Measurements from ENCODE around the gene SLF1.
A peak's percentile ranks its signal among the peaks of the same experiment; 100 is the strongest.

SLF1 gene

DNA sequence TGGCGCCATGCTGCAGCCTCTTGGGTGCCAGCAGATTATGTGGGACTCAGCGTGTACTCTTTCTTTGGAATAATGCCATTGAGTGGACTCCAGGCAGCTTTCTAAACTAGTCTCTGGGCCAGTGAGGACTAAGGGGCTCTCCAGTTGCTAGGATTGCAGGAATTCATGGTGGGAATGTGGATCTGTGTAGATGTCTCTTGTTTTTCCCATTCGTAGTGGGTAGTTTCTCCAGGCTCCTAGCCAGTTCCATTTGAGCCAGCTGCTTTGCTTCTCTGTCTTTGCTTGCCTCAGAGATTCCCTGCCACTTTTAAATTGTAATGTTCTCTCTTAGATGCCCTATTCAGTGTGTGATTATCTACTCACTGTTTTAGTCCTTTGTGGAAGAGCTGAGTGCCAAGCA lies 42.6 kb downstream of the SLF1 start:
- no peak for DNase-seq (ENCODE audit: low read depth)

DNA sequence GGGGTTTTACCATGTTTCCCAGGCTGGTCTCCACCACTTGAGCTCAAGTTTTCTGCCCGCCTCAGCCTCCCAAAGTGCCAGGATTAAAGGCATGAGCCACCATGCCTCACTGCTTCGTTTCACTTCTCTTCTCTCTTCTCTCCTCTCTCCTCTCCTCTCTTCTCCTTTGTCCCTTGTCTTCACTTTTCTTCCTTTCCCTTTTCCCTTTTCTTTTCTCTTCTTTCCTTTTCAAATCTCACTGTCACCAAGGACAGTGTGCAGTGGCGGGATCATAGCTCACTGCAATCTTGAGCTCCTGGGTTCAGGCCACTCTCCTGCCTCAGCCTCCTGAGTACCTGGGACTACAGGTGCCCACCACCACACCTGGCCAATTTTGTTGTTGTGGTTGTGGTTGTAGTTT lies 49.5 kb downstream of the SLF1 start:
- DNase-seq (ENCODE audit: low read depth) = no peak

DNA sequence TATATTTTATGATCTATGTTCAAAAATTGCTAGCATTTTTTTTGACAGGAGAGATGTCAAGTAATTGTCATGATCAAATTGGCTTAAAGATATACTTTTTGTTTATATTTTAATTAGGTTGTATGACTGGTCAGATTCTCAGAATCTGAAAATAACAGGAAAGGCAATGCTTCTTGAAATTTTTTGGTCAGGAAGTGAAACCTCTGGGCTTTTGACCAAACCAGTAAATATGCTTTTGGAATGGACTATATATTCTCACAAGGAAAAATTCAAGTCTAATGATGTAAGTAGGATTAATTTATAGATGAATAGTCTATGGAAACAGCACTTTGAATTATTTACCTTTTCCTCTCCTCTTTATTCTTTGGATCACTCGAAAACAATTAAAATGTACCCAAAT lies 52.3 kb downstream of the SLF1 start:
- no peak for DNase-seq (ENCODE audit: low read depth)

GRCh38 chr5:94672746-94673145 lies 54.3 kb downstream of the SLF1 start:
- DNase-seq (ENCODE audit: low read depth) = no peak

GRCh38 chr5:94674490-94675382 lies 56.3 kb downstream of the SLF1 start:
- DNase-seq (ENCODE audit: low read depth) = no peak

- no peak for DNase-seq (ENCODE audit: low read depth)
These were observed 57.6 kb downstream of the SLF1 start for GRCh38 chr5:94675965-94676618.

GRCh38 chr5:94682814-94683520 lies 64.5 kb downstream of the SLF1 start:
- no peak for DNase-seq (ENCODE audit: low read depth)

GRCh38 chr5:94689908-94690307 lies 71.4 kb downstream of the SLF1 start:
- DNase-seq (ENCODE audit: low read depth) = no peak

DNA sequence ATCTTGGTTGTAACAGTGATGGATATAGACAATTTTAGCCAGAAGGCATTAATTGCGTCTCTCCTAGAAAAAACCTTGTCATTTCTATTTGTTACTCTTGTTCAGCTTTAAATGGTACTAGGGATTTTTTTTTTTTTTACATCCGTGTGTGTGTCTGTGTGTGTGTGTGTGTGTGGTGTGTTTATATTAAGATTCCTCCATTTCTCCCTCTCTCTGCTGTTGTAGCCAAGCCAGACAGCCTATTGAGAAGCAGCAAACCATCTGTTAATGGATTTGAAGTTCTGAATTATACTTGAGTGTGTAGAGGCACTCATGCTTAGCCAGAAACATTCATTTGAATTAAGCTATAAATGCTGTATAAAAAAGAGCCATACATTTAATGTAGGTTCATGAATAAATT lies 72.3 kb downstream of the SLF1 start:
- DNase-seq (ENCODE audit: low read depth) = no peak

GRCh38 chr5:94691291-94691690 lies 72.8 kb downstream of the SLF1 start:
- no peak for DNase-seq (ENCODE audit: low read depth)

- DNase-seq (ENCODE audit: low read depth) = peak; percentile 69
These were observed 73.5 kb downstream of the SLF1 start for GRCh38 chr5:94691949-94692348.

DNA sequence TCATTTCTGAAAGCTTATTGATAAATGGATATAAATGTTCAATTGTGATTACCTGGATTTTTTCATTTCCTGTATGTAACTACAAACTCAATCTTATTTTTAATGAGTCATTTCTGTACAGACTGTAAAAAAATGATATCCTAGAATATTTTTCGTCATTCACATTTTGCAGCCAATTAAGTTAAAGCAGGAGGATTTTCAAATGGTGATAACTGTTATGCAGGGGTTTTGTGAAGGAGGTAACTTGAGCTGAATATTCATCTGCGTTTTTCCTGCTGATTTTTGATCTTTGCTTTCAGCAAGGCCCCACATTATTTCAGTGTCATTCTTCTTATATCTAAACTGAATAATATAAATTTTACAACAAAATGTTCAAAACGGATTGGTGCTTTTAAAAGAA lies 74.1 kb downstream of the SLF1 start:
- DNase-seq (ENCODE audit: low read depth) = no peak

DNA sequence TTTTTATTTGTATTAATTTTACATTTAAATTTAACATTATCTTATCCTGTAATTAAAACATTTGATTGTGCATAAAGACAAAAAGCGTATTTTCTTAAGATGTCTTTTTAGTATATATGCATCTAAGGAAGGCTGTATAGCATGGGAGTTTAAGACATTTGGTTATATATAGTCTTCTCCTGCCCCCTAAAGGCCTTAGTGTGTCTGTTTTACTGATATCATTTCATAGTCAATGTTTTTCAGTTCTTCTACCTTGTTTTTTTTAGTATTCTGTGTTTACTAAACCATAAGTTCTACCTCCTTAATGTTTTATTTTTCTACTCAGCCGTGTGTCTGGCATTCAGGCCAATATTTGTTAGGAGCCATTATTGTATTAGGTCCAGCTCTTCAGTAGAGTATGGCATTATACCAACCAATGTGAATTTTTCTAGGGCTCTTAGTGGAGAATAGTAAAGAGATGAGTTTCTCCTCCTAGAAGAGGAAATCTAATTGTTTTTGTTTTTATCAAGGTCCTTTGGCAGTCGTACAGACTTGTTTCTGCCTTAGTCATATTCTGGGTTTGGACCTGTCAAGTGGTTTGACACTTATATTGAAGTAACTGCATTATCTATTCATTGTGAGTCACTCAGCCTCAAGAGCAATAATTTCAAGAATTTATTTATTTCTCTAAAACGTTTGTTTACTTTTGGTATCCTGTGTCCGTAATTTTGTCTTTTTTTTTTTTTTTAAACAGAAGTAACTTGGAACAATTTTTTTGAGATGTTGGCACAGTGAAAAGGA lies 74.8 kb downstream of the SLF1 start:
- peak; percentile 78 for DNase-seq (ENCODE audit: low read depth)

- no peak for DNase-seq (ENCODE audit: low read depth)
These were observed 75.4 kb downstream of the SLF1 start for GRCh38 chr5:94693845-94694370.

- no peak for DNase-seq (ENCODE audit: low read depth)
These were observed 76.2 kb downstream of the SLF1 start for GRCh38 chr5:94694671-94695070.

GRCh38 chr5:94698197-94698596 lies 79.7 kb downstream of the SLF1 start:
- no peak for DNase-seq (ENCODE audit: low read depth)

DNA sequence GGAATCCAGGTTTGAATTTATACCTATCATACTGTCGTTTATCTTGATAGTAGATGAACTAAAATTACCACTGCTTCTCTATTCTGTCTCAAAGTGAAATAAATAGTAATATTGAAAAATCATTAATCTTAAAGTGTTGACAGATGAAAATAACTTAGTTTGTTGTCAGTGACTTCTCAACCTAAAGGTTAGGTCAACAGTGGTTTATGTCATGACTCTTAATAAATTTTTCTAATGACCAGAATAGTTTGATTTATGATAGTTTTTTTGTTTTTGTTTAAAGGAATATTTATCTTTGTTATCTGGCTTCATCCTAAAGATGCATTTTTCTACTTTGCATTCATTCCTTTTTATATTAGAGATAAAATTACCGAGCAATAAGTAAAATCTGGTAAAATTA lies 81.1 kb downstream of the SLF1 start:
- no peak for DNase-seq (ENCODE audit: low read depth)

DNA sequence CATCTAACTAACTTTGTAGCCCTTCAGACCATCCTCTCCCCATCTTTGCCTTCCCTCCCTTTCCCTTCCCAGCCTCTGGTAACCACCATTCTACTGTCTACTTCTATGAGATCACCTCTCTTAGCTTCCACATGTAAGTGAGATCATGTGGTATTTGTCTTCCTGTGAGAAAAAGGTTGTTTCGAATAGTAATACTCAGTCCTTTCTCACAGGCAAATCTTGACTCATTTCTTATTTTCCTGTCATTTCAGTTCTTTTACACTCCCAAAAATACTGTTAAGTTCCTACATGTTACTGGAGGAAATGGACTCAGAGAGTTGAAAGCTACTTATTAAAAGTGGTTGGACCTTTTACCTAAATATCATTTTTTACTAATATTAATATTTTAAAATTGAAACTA lies 82.1 kb downstream of the SLF1 start:
- no peak for DNase-seq (ENCODE audit: low read depth)

GRCh38 chr5:94702729-94703128 lies 84.3 kb downstream of the SLF1 start:
- DNase-seq (ENCODE audit: low read depth) = no peak

- no peak for DNase-seq (ENCODE audit: low read depth)
These were observed 87.0 kb downstream of the SLF1 start for GRCh38 chr5:94705427-94705826.

- no peak for DNase-seq (ENCODE audit: low read depth)
These were observed 88.9 kb downstream of the SLF1 start for GRCh38 chr5:94707359-94707758.

GRCh38 chr5:94709277-94709676 lies 90.8 kb downstream of the SLF1 start:
- DNase-seq (ENCODE audit: low read depth) = no peak
